Keratinocyte (primary cell): Measurements from ENCODE around the gene EYS. TPM values are rescaled to one million over a fixed set of nuclear protein-coding genes. Genes with fewer than 3 reads are reported as not detected.

Experiments
- DNase-seq: peaks from one replicate; pipeline ENCODE4 v3.0.0-alpha.2; 2011; ENCODE audit warnings: low read depth, missing footprints, low spot score
- FAIRE-seq: peaks from 2 replicates; lab custom pipeline; 2011; peaks lifted over from hg19 to GRCh38; lab: Jason Lieb, UNC
- H2AFZ ChIP-seq: 2 replicates; pipeline ENCODE4 v1.6.0; 2012; ENCODE audit warnings: low read length, control low read depth, inconsistent platforms; ENCODE audit not compliant: control insufficient read depth
- H3K27ac ChIP-seq: 2 replicates; pipeline ENCODE4 v1.5.1; 2011; ENCODE audit warnings: low read length; ENCODE audit not compliant: control insufficient read depth, insufficient read depth
- H3K27me3 ChIP-seq: 3 replicates; pipeline ENCODE4 v1.6.0; 2011; ENCODE audit warnings: low read length; ENCODE audit not compliant: control insufficient read depth, insufficient read depth; ENCODE audit errors: extremely low read depth
- H3K36me3 ChIP-seq, 2 experiments: 2 replicates in 1 of 2; 3 replicates in 1 of 2; pipeline ENCODE4 v1.5.1; 2011; ENCODE audit warnings: low read length in 2 of 2, mild to moderate bottlenecking in 1 of 2; ENCODE audit not compliant: control insufficient read depth in 2 of 2, insufficient read depth in 2 of 2; ENCODE audit errors: extremely low read depth in 1 of 2
- H3K4me1 ChIP-seq: 3 replicates; pipeline ENCODE4 v1.5.1; 2011; ENCODE audit warnings: low read length; ENCODE audit not compliant: control insufficient read depth, insufficient read depth; ENCODE audit errors: extremely low read depth
- H3K4me2 ChIP-seq: 3 replicates; pipeline ENCODE4 v1.6.0; 2011; ENCODE audit warnings: low read depth, low read length; ENCODE audit not compliant: control insufficient read depth, insufficient read depth; ENCODE audit errors: extremely low read depth
- H3K4me3 ChIP-seq, 3 experiments: fragments of 200-600 bp in 1 of 3; sonication (generic) in 1 of 3; 2 replicates in 2 of 3; 3 replicates in 1 of 3; pipeline ENCODE4 v1.5.1; 2011 to 2016; ENCODE audit warnings: low read length in 3 of 3, mild to moderate bottlenecking in 3 of 3, control low read depth in 2 of 3, inconsistent platforms in 1 of 3, low read depth in 1 of 3, mixed read lengths in 1 of 3, mixed run types in 1 of 3, moderate library complexity in 1 of 3; ENCODE audit not compliant: control insufficient read depth in 2 of 3, insufficient read depth in 2 of 3; ENCODE audit errors: extremely low read depth in 1 of 3
- H3K79me2 ChIP-seq: 2 replicates; pipeline ENCODE4 v1.6.0; 2012; ENCODE audit warnings: low read length; ENCODE audit not compliant: control insufficient read depth, insufficient read depth
- H3K9ac ChIP-seq: 3 replicates; pipeline ENCODE4 v1.6.0; 2011; ENCODE audit warnings: low read length; ENCODE audit not compliant: control insufficient read depth, insufficient read depth; ENCODE audit errors: extremely low read depth
- H3K9me1 ChIP-seq: 3 replicates; pipeline ENCODE4 v1.6.0; 2011; ENCODE audit warnings: low read length; ENCODE audit not compliant: control insufficient read depth, insufficient read depth; ENCODE audit errors: extremely low read depth
- H3K9me3 ChIP-seq: 2 replicates; pipeline ENCODE4 v1.5.1; 2012; ENCODE audit warnings: low read depth, low read length; ENCODE audit not compliant: control insufficient read depth
- H4K20me1 ChIP-seq: 3 replicates; pipeline ENCODE4 v1.6.0; 2011; ENCODE audit warnings: low read length; ENCODE audit not compliant: control insufficient read depth, insufficient read depth; ENCODE audit errors: extremely low read depth
- EZH2 ChIP-seq: IDR thresholded peaks from one replicate; pipeline ENCODE4 v1.6.1; 2012; ENCODE audit warnings: inconsistent platforms, mild to moderate bottlenecking, low read length, moderate library complexity
- dilution Hi-C: fragments of 300-500 bp; cut with MboI; formaldehyde crosslinking; loops from one replicate; pipeline ENCODE4 v1.7.0; 2020; ENCODE audit warnings: low sequenced_read_pairs; ENCODE audit not compliant: extremely low pct_ligation_motif_present
- polyA plus RNA-seq, 5 experiments: library from polyadenylated mRNA; depleted of rRNA in 3 of 5; stranded (reverse) in 3 of 5; stranded (forward) in 1 of 5; unstranded in 1 of 5; fragments of >200 nt; gene quantifications; 1 replicate in 1 of 5; 2 replicates in 3 of 5; 3 replicates in 1 of 5; pipeline versions ENCODE4 v1.2.1 to v1.2.3, GENCODE V29; 2011 to 2012; ENCODE audit warnings: missing spikeins in 2 of 5, low read depth in 1 of 5, low replicate concordance in 1 of 5
- TF ChIP-seq, protein P1 (sequence below), 3 experiments: IDR thresholded peaks in 1 of 3; conservative IDR thresholded peaks in 1 of 3; optimal IDR thresholded peaks in 1 of 3; 2 replicates in 2 of 3; 3 replicates in 1 of 3; pipeline versions ENCODE3 to v1.5.1; 2011; ENCODE audit warnings: low read length in 3 of 3, mild to moderate bottlenecking in 3 of 3, moderate library complexity in 2 of 3, control low read depth in 1 of 3, inconsistent platforms in 1 of 3; ENCODE audit not compliant: insufficient read depth in 2 of 3; ENCODE audit errors: extremely low read depth in 1 of 3

Gene EYS
- polyA plus RNA-seq, 1 donor (not counting 4 experiments of a cell fraction or from before 2014, with no cell fraction given) = 0.34 TPM

DNA sequence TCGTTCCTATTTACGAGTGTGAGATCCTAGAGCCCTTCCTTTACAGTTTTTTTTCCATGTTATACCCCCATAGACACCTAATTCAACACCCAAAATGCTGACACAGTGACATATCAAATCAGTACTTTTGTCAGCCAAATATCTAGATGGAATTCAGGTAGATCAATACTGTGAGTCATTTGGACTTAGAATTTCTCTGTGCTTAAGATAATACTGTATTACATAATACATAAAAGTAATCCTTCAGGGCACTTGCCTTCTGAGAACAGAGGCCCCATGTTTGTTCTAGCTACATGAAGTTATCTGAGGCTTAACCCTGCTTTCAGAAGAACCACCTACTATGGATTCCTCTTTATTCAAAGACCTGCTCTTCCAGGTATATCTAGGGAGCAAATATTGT is 1448.3 kb downstream of the EYS start:
- dilution Hi-C loops = no loop called here

DNA sequence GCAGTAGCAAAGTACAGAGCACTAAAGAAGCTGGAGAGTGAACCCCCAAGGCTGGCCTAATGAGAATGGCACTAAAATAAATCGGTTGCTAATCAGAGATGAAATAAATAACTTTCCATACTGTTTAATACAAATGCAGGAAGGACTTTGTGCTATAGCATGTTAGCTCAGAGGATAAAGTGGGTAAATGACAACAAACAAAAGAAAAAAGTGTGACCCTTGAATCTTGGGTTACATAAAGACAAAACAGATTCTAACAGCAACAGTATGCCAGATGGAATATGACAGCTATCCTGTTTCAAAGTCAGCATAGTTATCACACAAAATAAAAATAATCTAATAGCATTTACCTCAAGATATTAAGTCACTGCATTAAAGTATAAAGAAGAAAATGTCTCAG is 1448.7 kb downstream of the EYS start:
- H3K79me2 ChIP-seq = no peaks in the 10 kb centered on the region
- no peaks in the 10 kb centered on the region for H3K36me3 ChIP-seq
- no peak overlapping the region for H3K9ac ChIP-seq
- dilution Hi-C loops = no loop called here
- FAIRE-seq (no peak), DNase-seq (no peak)
- no peaks in the 10 kb centered on the region for H3K27me3 ChIP-seq
- H3K4me3 ChIP-seq = no peak overlapping the region
- H3K4me2 ChIP-seq = no peak overlapping the region
- H3K9me3 ChIP-seq = no peaks in the 10 kb centered on the region
- H4K20me1 ChIP-seq = no peaks in the 10 kb centered on the region
- no peaks in the 10 kb centered on the region for H3K4me1 ChIP-seq
- no peak overlapping the region for H2AFZ ChIP-seq
- no peaks in the 10 kb centered on the region for H3K9me1 ChIP-seq
- H3K27ac ChIP-seq = no peak overlapping the region
- TF ChIP-seq, protein P1, sequence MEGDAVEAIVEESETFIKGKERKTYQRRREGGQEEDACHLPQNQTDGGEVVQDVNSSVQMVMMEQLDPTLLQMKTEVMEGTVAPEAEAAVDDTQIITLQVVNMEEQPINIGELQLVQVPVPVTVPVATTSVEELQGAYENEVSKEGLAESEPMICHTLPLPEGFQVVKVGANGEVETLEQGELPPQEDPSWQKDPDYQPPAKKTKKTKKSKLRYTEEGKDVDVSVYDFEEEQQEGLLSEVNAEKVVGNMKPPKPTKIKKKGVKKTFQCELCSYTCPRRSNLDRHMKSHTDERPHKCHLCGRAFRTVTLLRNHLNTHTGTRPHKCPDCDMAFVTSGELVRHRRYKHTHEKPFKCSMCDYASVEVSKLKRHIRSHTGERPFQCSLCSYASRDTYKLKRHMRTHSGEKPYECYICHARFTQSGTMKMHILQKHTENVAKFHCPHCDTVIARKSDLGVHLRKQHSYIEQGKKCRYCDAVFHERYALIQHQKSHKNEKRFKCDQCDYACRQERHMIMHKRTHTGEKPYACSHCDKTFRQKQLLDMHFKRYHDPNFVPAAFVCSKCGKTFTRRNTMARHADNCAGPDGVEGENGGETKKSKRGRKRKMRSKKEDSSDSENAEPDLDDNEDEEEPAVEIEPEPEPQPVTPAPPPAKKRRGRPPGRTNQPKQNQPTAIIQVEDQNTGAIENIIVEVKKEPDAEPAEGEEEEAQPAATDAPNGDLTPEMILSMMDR (optimal IDR thresholded peaks at IDR 0.05 in 1 of 3, IDR thresholded peaks at IDR 0.05 in 1 of 3, conservative IDR thresholded peaks at IDR 0.05 in 1 of 3; ENCODE audit: extremely low read depth in 1 of 3, insufficient read depth in 2 of 3, low read length in 3 of 3) = no peak
- no peak for TF ChIP-seq EZH2

More for the DNA sequence above, 1448.3 kb downstream of the EYS start:
- Histone ChIP-seq H3K4me1 (no peaks in the 10 kb centered on the region), H2AFZ (no peak overlapping the region), H3K9ac (no peak overlapping the region), H3K79me2 (no peaks in the 10 kb centered on the region), H3K27me3 (no peaks in the 10 kb centered on the region), H4K20me1 (no peaks in the 10 kb centered on the region), H3K36me3 (no peaks in the 10 kb centered on the region), H3K27ac (no peak overlapping the region), H3K4me3 (no peak overlapping the region), H3K4me2 (no peak overlapping the region), H3K9me3 (no peaks in the 10 kb centered on the region), H3K9me1 (no peaks in the 10 kb centered on the region)
- TF ChIP-seq, protein P1 (optimal IDR thresholded peaks at IDR 0.05 in 1 of 3, IDR thresholded peaks at IDR 0.05 in 1 of 3, conservative IDR thresholded peaks at IDR 0.05 in 1 of 3; ENCODE audit: extremely low read depth in 1 of 3, insufficient read depth in 2 of 3, low read length in 3 of 3) = no peak
- no peak for TF ChIP-seq EZH2
- FAIRE-seq (no peak), DNase-seq (no peak)
